Measurements from ENCODE around the gene AKAP9. TPM values are rescaled to one million over a fixed set of nuclear protein-coding genes. Genes with fewer than 3 reads are reported as not detected.
"Not testable (repeated sequence)": the region's sequence is repeated elsewhere in the genome, so short reads cannot be mapped to it uniquely, and the experiment has no call there.

Gene AKAP9
- total RNA-seq, 2 experiments from 2014 or later = 20.0 to 26.2 TPM

DNA sequence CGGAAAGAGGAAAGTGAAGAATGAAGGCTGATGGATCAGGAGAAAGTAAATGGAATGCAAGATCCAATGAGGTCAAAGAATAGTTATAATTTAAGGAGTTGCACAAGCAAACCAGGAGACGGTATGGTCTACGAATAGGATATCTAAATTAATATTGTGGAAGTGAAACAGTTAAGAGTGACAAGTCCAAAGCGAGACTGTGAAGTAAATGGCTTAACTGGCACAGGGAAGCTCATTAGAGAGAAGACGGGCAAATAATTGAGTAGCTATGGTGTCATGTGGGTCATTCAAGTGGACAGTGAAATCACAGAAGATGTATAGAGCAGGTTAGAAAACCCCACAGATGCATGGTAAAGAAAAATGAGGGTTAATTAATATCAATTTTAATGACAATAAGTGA, 190.4 kb downstream of the AKAP9 start:
- Mint-ChIP-seq H3K9me3 (no peaks in the 10 kb centered on the region), H3K36me3 (ENCODE audit: low read depth) (peaks cover 36% of the 10 kb centered on the region), H3K27me3 (ENCODE audit: low read depth) (no peaks in the 10 kb centered on the region), H3K4me1 (ENCODE audit: low read depth) (peaks cover 37% of the 10 kb centered on the region), H3K4me3 (no peak overlapping the region), H3K27ac (no peak overlapping the region)
- DNase-seq = no peak
- CTCF ChIA-PET = interaction anchor here (0.7 kb wide), 1 partner anchor 107 kb away, joined by 6 read pairs; no protein-coding TSS in a partner anchor
- intact Hi-C loops (cut with micrococcal nuclease) = loop anchor here (5.0 to 10.0 kb wide), 2 partner anchors 456 to 704 kb away; partner anchors contain the start of gene CDK6

DNA sequence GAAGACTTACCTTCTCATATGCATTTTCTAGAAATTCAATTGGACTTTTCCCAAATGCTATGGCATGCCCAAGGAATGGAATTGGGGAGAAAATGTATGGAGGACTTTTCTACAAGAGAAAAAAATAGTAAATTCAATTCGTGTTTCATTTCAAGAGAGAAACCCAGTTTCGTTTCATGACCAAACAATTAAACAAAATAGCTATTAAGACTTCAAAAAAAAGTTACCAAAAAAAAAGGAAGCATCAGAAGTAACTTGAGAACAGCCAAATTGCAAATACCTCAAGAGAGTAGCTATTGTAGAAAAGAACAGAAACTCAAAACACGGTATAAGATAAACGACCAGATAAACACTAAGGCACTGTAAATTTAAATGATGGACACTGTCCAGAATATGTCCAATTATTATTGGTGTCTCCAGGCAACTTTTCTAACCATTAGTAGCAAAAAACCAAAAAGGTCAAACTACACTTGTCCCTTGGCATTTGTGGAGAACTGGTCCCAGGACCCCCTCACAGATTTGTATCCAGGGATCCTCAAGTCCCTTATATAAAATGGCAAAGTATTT, 191.2 kb downstream of the AKAP9 start:
- Mint-ChIP-seq H3K36me3 (ENCODE audit: low read depth) (peaks cover 30% of the 10 kb centered on the region), H3K9me3 (no peaks in the 10 kb centered on the region), H3K27ac (no peak overlapping the region), H3K4me1 (ENCODE audit: low read depth) (peaks cover 36% of the 10 kb centered on the region), H3K27me3 (ENCODE audit: low read depth) (no peaks in the 10 kb centered on the region), H3K4me3 (no peak overlapping the region)
- DNase-seq = no peak
- CTCF ChIA-PET = interaction anchor here (0.7 to 1.6 kb wide), 4 partner anchors 11 to 315 kb away, joined by 3 to 6 read pairs (median 5); partner anchors contain the start of genes GATAD1 and LRRD1
- intact Hi-C loops (cut with micrococcal nuclease) = loop anchor here (5.0 to 10.0 kb wide), 2 partner anchors 455 to 703 kb away; partner anchors contain the start of gene CDK6

DNA sequence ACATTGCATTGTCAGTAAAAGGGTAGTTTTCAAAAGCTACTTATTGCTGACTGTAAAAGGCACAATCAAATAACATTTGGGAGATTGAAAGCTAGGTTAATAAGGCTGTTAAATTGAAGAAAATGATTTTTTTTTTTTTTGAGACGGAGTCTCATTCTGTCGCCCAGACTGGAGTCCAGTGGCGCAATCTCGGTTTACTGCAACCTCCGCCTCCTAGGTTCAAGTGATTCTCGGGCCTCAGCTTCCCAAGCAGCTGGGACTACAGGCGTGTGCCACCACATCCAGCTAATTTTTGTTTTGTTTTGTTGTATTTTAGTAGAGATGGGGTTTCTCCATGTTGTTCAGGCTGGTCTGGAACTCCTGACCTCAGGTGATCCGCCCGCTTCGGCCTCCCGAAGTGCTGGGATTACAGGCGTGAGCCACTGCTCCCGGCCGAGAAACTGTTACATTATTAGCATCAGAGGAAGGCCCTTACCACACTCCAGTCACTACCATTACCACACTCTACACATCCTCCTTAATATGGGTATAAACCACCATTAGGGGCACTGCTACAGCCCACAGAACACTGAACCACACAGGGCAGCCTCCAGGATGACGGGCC, 192.6 kb downstream of the AKAP9 start:
- Mint-ChIP-seq H3K27me3 (ENCODE audit: low read depth) (no peaks in the 10 kb centered on the region), H3K27ac (peak overlapping the region; percentile 99), H3K36me3 (ENCODE audit: low read depth) (peaks cover 27% of the 10 kb centered on the region), H3K9me3 (no peaks in the 10 kb centered on the region), H3K4me3 (peak overlapping the region; percentile 96), H3K4me1 (ENCODE audit: low read depth) (peaks cover 36% of the 10 kb centered on the region)
- CTCF ChIA-PET = interaction anchor here (0.6 to 2.5 kb wide), 10 partner anchors 9 to 314 kb away, joined by 3 to 9 read pairs (median 3); partner anchors contain the start of genes GATAD1 and LRRD1
- intact Hi-C loops (cut with micrococcal nuclease) = loop anchor here (5.0 to 10.0 kb wide), 2 partner anchors 454 to 702 kb away; partner anchors contain the start of gene CDK6
- DNase-seq = no peak

DNA sequence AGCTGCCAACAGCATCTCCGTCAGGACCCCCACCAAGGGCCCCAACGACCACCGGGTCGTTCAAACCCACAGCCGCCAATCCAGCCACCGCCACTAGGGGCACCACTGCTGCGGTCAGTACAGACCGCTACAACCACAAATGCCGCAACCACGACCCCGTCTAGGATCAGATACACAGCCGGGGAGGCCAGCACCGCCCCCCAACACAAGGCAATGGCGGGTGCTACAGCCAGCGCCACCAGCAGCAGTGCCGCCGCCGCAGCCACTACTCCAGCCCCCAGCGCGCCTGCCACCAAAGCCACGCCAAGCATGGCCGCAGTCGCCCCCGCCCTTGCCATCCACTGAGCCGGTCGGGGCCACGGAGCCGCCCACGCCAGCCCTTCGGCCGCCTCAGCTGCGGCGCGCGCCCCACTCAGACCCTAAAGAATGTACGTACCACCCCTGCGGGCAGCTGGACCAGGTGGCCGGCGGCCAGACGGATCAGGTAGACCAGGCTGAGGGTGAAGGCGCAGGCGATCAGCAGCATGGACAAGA, 193.1 kb downstream of the AKAP9 start:
- CTCF ChIA-PET = interaction anchor here (1.1 to 2.5 kb wide), 3 partner anchors 9 to 313 kb away, joined by 3 to 9 read pairs (median 6); partner anchors contain the start of gene GATAD1
- no peaks in the 10 kb centered on the region for H3K9me3 Mint-ChIP-seq
- H3K27ac Mint-ChIP-seq = peak overlapping the region; percentile 99
- peaks cover 36% of the 10 kb centered on the region for H3K4me1 Mint-ChIP-seq (ENCODE audit: low read depth)
- peak; percentile 66 for DNase-seq
- intact Hi-C loops (cut with micrococcal nuclease) = loop anchor here (1.0 to 10.0 kb wide), 13 partner anchors 45 to 1788 kb away; partner anchors contain the start of genes AKAP9, ANKIB1, CDK6 and GATAD1
- no peaks in the 10 kb centered on the region for H3K27me3 Mint-ChIP-seq (ENCODE audit: low read depth)
- peak overlapping the region; percentile 96 for H3K4me3 Mint-ChIP-seq
- H3K36me3 Mint-ChIP-seq (ENCODE audit: low read depth) = peaks cover 25% of the 10 kb centered on the region

DNA sequence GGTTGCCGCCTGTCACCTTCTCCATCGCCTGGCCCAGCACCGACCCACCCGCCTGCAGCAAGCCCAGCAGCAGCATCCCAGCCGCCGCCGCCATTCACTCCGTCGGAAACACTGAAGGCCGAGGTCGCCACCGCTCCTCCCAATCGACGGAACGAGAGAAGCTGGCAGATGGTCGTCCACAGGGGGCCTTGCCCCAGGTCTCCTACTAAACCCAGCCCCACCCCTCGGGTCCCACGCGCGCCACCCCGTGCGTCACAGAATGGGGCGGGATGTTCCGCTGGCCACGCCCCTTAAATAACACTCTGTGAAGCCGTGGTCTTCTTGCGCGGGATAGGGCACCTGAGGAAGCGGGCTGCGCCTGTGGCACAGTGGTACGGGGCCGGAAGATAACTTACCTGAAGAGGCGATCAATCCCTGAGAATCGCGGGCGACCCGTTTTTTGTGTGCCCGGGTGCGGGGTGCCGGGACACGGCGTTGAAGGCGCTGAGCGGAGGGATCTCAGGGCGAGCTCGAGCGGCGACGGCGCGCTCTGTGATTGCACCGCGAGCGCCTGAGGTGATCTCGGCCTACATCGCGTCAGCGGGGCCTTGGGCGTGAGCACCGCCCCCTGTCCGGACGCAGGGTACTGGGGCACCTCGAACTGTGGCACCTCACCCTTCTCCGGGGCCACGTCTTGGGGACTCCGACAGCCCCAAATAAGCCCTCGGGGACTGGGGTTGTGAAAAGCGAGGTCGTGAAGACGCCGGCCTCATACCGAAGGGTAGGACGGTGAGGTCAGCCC, 193.8 kb downstream of the AKAP9 start, which contains the start of gene CYP51A1:
Gene CYP51A1, minus strand, starts transcription at position 207 of the 781 bp plus-strand sequence. Its CDS starts 113 bp downstream, at position 94.
- intact Hi-C loops (cut with micrococcal nuclease) = loop anchor here (1.0 to 10.0 kb wide), 13 partner anchors 45 to 1788 kb away; partner anchors contain the start of genes AKAP9, ANKIB1, CDK6 and GATAD1
- DNase-seq = peak; percentile 93
- H3K36me3 Mint-ChIP-seq (ENCODE audit: low read depth) = peaks cover 24% of the 10 kb centered on the region
- peak within 1 kb of the TSS; percentile 99 for H3K27ac Mint-ChIP-seq
- H3K4me1 Mint-ChIP-seq (ENCODE audit: low read depth) = peaks cover 36% of the 10 kb centered on the region
- H3K9me3 Mint-ChIP-seq = no peaks in the 10 kb centered on the region
- no peaks in the 10 kb centered on the region for H3K27me3 Mint-ChIP-seq (ENCODE audit: low read depth)
- peak within 1 kb of the TSS; percentile 96 for H3K4me3 Mint-ChIP-seq
- CTCF ChIA-PET = interaction anchor here (0.6 to 2.5 kb wide), 3 partner anchors 10 to 290 kb away, joined by 3 to 9 read pairs (median 3); no protein-coding TSS in a partner anchor

DNA sequence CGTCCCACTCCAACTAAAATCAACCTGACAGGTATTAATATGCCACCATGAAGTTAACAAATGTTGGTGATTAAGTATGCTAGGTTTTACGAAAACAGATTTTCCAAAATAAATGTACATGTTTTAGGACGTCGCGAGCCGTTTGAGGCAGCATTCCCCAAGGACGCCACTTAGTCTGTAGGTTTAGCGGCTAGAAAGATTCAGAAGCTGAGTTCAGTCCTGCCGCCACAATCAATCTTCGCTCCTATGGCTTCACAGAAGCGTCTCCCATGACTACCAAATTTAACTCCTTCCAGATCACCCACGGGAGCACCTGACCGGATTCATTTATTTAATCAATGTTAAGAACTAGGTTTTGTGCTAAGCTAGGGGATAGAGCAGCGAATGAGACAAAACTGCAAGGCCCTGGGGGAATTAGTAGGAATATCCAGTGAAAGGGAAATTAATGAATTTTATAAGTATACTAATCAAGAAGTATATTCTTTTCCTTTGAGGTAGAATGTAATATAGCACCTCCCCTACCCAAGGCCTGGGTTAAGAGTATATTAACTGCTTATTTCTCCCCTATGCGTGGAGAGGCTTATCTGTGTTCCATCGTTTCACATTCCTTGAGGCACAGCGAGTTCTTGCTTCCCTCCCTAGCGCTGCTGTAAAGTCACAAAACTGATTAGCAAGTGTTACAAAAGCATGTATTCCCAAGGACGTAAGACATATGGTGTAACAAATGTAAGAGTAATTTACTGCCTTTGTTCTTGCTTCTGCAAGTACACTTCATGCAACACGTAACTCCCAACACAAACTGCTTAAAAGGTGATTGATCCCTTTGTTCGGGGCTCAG, 194.6 kb downstream of the AKAP9 start:
- Mint-ChIP-seq H3K4me3 (peak overlapping the region; percentile 96), H3K27me3 (ENCODE audit: low read depth) (no peaks in the 10 kb centered on the region), H3K4me1 (ENCODE audit: low read depth) (peaks cover 32% of the 10 kb centered on the region), H3K9me3 (no peaks in the 10 kb centered on the region), H3K27ac (peak overlapping the region; percentile 99), H3K36me3 (ENCODE audit: low read depth) (peaks cover 19% of the 10 kb centered on the region)
- intact Hi-C loops (cut with micrococcal nuclease) = loop anchor here (10.0 kb wide), 1 partner anchor 700 kb away; the partner anchor contains the start of gene CDK6
- peak; percentile 33 for DNase-seq
- CTCF ChIA-PET = interaction anchor here (1.1 kb wide), 1 partner anchor 26 kb away, joined by 3 read pairs; no protein-coding TSS in a partner anchor

DNA sequence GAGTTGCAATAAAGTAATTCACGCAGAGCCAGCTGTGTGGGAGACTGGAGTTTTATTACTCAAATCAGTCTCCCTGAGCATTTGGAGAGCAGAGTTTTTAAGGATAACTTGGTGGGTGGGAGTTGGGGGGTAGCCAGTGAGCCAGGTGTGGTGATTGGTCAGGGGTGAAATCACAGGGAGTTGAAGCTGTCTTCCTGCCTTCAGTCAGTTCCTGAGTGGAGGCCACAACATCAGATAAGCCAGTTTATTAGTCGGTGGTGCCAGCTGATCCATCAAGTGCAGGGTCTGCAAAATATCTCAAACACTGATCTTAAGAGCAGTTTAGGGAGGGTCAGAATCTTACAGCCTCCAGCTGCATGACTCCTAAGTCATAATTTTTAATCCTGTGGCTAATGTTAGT, 196.9 kb downstream of the AKAP9 start:
- Mint-ChIP-seq H3K27me3 (ENCODE audit: low read depth) (no peaks in the 10 kb centered on the region), H3K9me3 (no peaks in the 10 kb centered on the region), H3K4me1 (ENCODE audit: low read depth) (peaks cover 17% of the 10 kb centered on the region), H3K27ac (no peak overlapping the region), H3K4me3 (no peak overlapping the region), H3K36me3 (ENCODE audit: low read depth) (peaks cover 8% of the 10 kb centered on the region)
- DNase-seq = no peak
- intact Hi-C loops (cut with micrococcal nuclease) = loop anchor here (10.0 kb wide), 1 partner anchor 697 kb away; the partner anchor contains the start of gene CDK6
- CTCF ChIA-PET = interaction anchor here (0.6 to 1.1 kb wide), 2 partner anchors 42 to 311 kb away, joined by 3 read pairs; no protein-coding TSS in a partner anchor

DNA sequence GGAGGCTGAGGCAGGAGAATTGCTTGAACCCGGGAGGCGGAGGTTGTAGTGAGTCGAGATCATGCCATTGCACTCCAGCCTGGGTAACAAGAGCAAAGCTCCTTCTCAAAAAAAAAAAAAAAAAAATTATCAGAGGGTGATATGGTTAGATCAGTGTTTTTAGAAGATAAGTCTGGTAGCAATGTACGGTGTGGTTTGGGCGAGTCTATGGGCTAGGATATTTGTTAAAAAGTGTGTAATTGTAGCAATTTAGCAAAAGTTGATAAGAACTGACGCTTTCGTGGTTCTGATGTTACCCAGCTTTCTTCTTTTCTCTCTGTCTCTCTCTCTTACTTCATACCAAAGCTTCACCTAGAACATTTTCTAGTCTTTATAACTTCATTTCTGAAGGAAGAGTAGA, 200.5 kb downstream of the AKAP9 start:
- Mint-ChIP-seq H3K27me3 (ENCODE audit: low read depth) (no peaks in the 10 kb centered on the region), H3K36me3 (ENCODE audit: low read depth) (no peaks in the 10 kb centered on the region), H3K4me3 (no peak overlapping the region), H3K4me1 (ENCODE audit: low read depth) (no peaks in the 10 kb centered on the region), H3K27ac (no peak overlapping the region), H3K9me3 (no peaks in the 10 kb centered on the region)
- no peak for DNase-seq
- CTCF ChIA-PET = no interaction called here
- intact Hi-C loops (cut with micrococcal nuclease) = no loop called here

DNA sequence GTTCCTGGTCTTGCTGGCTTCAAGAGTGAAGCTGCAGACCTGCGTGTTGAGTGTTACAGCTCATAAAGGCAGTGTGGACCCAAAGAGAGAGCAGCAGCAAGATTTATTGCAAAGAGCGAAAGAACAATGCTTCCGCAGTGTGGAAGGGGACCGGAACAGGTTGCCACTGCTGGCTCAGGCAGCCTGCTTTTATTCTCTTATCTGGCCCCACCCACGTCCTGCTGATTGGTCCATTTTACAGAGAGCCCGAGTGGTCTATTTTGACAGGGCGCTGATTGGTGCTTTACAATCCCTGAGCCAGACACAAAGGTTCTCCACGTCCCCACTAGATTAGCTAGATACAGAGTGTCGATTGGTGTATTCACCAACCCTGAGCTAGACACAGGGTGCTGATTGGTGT, 202.1 kb downstream of the AKAP9 start:
- H3K9me3 Mint-ChIP-seq; intact Hi-C loops (cut with micrococcal nuclease); DNase-seq; H3K27me3 Mint-ChIP-seq (ENCODE audit: low read depth); H3K4me3 Mint-ChIP-seq; H3K36me3 Mint-ChIP-seq (ENCODE audit: low read depth); H3K27ac Mint-ChIP-seq; H3K4me1 Mint-ChIP-seq (ENCODE audit: low read depth): not testable (repeated sequence)
- CTCF ChIA-PET = interaction anchor here (1.0 kb wide), 1 partner anchor 11 kb away, joined by 4 read pairs; no protein-coding TSS in a partner anchor

DNA sequence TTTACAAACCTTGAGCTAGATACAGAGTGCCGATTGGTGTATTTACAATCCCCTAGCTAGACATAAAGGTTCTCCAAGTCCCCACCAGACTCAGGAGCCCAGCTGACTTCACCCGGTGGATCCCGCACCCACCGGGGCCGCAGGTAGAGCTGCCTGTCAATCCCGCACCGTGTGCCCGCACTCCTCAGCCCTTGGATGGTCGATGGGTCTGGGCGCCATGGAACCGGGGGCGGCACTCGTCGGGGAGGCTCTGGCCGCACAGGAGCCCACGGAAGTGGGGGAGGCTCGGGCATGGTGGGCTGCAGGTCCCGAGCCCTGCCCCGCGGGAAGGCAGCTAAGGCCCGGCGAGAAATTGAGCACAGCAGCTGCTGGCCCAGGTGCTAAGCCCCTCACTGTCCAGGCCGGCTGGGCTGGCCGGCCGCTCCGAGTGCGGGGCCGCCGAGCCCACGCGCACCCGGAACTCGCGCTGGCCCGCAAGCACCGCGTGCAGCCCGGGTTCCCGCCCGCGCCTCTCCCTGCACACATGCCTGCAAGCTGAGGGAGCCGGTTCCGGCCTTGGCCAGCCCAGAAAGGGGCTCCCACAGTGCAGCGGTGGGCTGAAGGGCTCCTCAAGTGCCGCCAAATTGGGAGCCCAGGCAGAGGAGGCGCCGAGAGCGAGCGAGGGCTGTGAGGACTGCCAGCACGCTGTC, 202.7 kb downstream of the AKAP9 start:
- H3K4me1 Mint-ChIP-seq (ENCODE audit: low read depth); H3K4me3 Mint-ChIP-seq; H3K9me3 Mint-ChIP-seq; H3K27ac Mint-ChIP-seq; intact Hi-C loops (cut with micrococcal nuclease); H3K27me3 Mint-ChIP-seq (ENCODE audit: low read depth); DNase-seq; H3K36me3 Mint-ChIP-seq (ENCODE audit: low read depth): not testable (repeated sequence)
- CTCF ChIA-PET = interaction anchor here (1.0 kb wide), 1 partner anchor 12 kb away, joined by 4 read pairs; no protein-coding TSS in a partner anchor
